Fibroblast of pulmonary artery (primary cell): Measurements from ENCODE around the gene PSENEN.

Source experiments
- DNase-seq: peaks from one replicate; pipeline ENCODE4 v3.0.0-alpha.2; 2010; ENCODE audit warnings: low read depth
- H3K4me3 ChIP-seq: replicated peaks from 2 replicates; pipeline ENCODE4 v1.5.1; 2011; ENCODE audit warnings: low read depth, mild to moderate bottlenecking, control low read depth, low read length, moderate library complexity
- CTCF ChIP-seq: IDR thresholded peaks from 2 replicates; pipeline ENCODE4 v1.5.1; 2011; ENCODE audit warnings: mild to moderate bottlenecking, control low read depth, low read length, inconsistent platforms; ENCODE audit errors: missing control alignments

The PSENEN gene, protein sequence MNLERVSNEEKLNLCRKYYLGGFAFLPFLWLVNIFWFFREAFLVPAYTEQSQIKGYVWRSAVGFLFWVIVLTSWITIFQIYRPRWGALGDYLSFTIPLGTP

DNA sequence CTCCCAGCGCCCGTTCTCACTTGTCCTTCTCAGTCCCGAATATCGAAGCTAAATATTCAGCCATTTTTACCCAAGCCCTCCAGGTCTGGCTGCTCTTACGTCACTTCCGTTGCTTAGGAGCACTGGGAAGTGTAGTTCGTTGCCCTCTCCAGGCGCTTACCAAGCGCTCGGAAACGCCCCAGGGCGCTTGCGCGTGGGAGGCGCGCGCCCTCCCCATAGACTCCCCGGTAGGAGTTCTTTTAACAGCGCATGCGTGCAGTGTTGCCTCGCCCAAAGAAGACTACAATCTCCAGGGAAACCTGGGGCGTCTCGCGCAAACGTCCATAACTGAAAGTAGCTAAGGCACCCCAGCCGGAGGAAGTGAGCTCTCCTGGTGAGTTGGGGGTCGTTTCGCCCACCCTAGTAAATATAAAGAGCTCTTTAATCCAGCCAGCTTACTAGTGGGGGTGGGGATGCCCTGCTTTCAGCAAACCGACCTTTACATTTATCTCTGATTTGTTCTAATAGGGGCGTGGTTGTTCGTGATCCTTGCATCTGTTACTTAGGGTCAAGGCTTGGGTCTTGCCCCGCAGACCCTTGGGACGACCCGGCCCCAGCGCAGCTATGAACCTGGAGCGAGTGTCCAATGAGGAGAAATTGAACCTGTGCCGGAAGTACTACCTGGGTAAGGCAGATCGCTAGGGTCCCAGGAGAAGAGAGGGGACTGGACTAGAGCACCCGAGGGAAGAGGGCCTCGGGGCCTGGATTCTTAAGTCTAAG lies at the start of gene PSENEN, which contains the start of gene U2AF1L4:
TSS of gene PSENEN (plus strand) at position 324 of the 759 bp plus-strand sequence. CDS start at position 604, 280 bp downstream.
TSS of gene U2AF1L4 (minus strand) at position 91 of the 759 bp plus-strand sequence. CDS start at position 64, 27 bp downstream.
- DNase-seq = peak; percentile 100
- peak within 1 kb of the TSS; percentile 92 for H3K4me3 ChIP-seq
- no peak for TF ChIP-seq CTCF

DNA sequence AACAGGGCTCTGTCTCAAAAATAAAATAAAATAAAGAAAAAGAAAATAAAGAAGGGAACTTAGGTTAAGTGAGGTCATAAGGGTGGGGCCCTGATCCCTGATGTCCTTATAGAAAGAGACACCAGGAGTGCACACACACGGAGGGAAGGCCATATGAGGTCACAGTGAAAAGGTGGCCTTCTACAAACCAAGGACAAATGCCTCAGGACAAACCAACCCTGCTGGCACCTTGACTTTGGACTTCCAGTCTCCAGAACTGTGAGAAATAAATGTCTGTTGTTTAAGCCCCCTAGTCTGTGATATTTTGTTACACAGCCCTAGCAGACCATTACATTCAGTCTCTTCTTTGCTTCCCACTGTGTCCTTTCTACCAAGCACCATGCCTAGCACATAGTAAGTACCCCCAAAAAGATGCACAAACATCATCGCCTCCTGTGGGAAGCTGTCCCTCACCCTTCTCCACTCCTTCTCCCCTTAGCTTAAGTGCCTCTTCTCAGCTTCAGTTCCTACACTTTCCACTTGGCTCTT lies 49.5 kb upstream of the PSENEN start:
- TF ChIP-seq CTCF = no peak
- no peak for DNase-seq

DNA sequence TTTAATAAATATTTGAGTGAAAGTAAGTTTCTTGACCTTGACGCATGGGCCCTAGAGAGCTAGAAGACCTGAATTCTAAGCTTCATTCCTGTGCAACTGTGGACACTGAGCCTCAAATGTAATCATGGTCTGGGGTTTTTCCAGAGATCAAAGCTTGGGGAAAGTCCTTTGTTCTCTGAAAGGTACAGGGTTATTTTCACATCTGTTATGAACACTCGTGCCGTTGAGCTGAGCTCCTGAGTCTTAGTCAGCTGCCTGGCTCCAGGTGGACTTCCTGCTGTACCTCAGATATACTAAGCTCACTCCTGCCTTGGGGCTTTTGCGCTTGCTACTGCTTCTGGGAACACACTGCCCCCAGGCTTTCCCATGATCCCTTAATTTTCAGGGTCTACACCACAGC lies 48.6 kb upstream of the PSENEN start:
- no peak for TF ChIP-seq CTCF
- no peak for DNase-seq
- no peak overlapping the region for H3K4me3 ChIP-seq

More for the DNA sequence above, 49.5 kb upstream of the PSENEN start:
- H3K4me3 ChIP-seq = no peak overlapping the region

GRCh38 chr19:35702223-35703012 lies 43.0 kb upstream of the PSENEN start:
- no peak for TF ChIP-seq CTCF
- peak; percentile 98 for DNase-seq
- H3K4me3 ChIP-seq = peak overlapping the region; percentile 60

GRCh38 chr19:35703343-35703742 lies 42.1 kb upstream of the PSENEN start:
- TF ChIP-seq CTCF = no peak
- H3K4me3 ChIP-seq = no peak overlapping the region
- DNase-seq = no peak

DNA sequence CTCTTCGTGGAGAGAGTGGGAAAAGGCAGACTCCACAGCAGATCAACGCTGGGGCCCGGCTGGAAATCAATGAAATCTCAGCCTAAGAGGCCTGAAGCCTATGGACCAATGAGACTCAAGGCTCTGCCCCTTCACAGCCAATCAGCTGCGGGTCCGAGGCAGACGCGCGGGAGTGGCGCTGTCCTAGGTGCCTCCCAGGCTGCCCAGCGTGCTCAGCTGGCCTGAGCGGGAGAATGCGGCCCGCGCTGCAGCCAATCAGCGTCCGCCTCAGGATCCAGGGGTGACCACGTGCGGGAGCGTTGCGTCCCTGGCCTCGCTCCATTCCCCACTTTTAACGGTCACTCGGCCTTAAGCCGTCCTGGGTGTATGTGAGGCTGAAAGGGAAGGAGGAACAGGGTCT lies 41.2 kb upstream of the PSENEN start, which contains the start of gene ZBTB32:
TSS of gene ZBTB32 (plus strand) at position 341 of the 400 bp plus-strand sequence. CDS start 10,069 bp downstream, outside the sequence.
- H3K4me3 ChIP-seq = no peak within 1 kb of the TSS
- DNase-seq = peak; percentile 71
- no peak for TF ChIP-seq CTCF
